Neutrophil (primary cell): Measurements from ENCODE around the gene PGA3.

Experiments
- H3K27ac ChIP-seq: fragments of 200-600 bp; sonication (generic); 2 replicates; pipeline ENCODE4 v1.5.1; 2016; ENCODE audit warnings: mild to moderate bottlenecking, moderate library complexity
- H3K27me3 ChIP-seq: fragments of 200-600 bp; sonication (generic); 2 replicates; pipeline ENCODE4 v1.6.0; 2016; ENCODE audit warnings: mild to moderate bottlenecking
- H3K36me3 ChIP-seq: fragments of 200-600 bp; sonication (generic); 2 replicates; pipeline ENCODE4 v1.5.1; 2017
- H3K4me1 ChIP-seq, 2 experiments: fragments of 200-600 bp in 1 of 2; sonication (generic) in 1 of 2; 1 replicate in 1 of 2; 2 replicates in 1 of 2; pipeline versions ENCODE4 v1.5.1 to v1.6.1; 2013 to 2016; ENCODE audit warnings: low read depth in 1 of 2, low read length in 1 of 2, mild to moderate bottlenecking in 1 of 2, moderate library complexity in 1 of 2; ENCODE audit not compliant: control insufficient read depth in 1 of 2, insufficient read depth in 1 of 2
- H3K4me3 ChIP-seq, 2 experiments: fragments of 200-600 bp in 1 of 2; sonication (generic) in 1 of 2; 1 replicate in 1 of 2; 2 replicates in 1 of 2; pipeline ENCODE4 v1.5.1; 2013 to 2016; ENCODE audit warnings: low read depth in 1 of 2, low read length in 1 of 2, mild to moderate bottlenecking in 1 of 2, moderate library complexity in 1 of 2
- H3K9me3 ChIP-seq: fragments of 200-600 bp; sonication (generic); 2 replicates; pipeline ENCODE4 v1.5.1; 2016
- TF ChIP-seq, protein P1 (sequence below): fragments of 200-600 bp; sonication (generic); IDR thresholded peaks from 2 replicates; pipeline ENCODE4 v1.5.1; 2016; ENCODE audit warnings: antibody characterized with exemption

The PGA3 gene

DNA sequence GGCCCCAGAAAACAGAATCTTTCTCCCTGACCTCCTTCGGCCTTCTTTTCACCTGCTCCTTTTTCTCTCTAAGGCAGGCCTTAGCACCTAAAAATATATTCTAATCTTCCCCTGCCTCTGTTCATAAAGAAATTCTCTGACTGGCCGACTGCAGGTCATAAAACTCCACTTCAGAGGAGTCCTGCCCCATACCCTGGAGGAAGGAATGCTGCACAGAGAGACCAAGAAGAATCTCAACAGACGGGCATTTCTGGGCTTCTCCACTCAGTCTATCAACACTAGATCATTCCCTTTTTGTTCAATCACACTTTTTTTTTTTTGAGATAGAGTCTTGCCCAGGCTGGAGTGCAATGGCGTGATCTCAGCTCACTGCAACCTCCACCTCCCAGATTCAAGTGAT is 19.7 kb upstream of the PGA3 start:
- H3K27me3 ChIP-seq = no peaks in the 10 kb centered on the region
- TF ChIP-seq, protein P1, sequence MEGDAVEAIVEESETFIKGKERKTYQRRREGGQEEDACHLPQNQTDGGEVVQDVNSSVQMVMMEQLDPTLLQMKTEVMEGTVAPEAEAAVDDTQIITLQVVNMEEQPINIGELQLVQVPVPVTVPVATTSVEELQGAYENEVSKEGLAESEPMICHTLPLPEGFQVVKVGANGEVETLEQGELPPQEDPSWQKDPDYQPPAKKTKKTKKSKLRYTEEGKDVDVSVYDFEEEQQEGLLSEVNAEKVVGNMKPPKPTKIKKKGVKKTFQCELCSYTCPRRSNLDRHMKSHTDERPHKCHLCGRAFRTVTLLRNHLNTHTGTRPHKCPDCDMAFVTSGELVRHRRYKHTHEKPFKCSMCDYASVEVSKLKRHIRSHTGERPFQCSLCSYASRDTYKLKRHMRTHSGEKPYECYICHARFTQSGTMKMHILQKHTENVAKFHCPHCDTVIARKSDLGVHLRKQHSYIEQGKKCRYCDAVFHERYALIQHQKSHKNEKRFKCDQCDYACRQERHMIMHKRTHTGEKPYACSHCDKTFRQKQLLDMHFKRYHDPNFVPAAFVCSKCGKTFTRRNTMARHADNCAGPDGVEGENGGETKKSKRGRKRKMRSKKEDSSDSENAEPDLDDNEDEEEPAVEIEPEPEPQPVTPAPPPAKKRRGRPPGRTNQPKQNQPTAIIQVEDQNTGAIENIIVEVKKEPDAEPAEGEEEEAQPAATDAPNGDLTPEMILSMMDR = no peak
- H3K4me3 ChIP-seq = no peak overlapping the region
- no peaks in the 10 kb centered on the region for H3K4me1 ChIP-seq
- H3K36me3 ChIP-seq = no peaks in the 10 kb centered on the region
- no peaks in the 10 kb centered on the region for H3K9me3 ChIP-seq
- H3K27ac ChIP-seq = no peak overlapping the region

DNA sequence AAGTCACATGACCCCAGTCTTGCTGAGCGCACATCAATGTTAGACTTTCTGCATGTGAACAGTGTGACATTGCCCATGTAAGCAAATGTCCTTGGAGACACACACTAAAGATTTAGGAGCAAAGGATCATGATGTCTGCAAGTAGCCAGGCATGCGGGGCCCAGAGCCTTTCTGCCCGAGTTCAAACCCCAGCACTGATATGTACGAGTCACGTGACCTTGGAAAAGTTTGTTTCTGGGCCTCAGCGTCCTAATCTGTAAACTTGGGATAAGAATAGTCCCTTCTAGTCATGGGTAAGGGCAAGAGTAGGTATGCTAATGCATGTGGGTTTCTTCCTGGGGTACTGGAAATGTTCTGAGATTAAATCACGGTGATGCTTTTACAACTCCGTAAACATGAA is 16.8 kb upstream of the PGA3 start:
- no peaks in the 10 kb centered on the region for H3K9me3 ChIP-seq
- H3K27ac ChIP-seq = no peak overlapping the region
- H3K4me1 ChIP-seq = no peaks in the 10 kb centered on the region
- no peaks in the 10 kb centered on the region for H3K27me3 ChIP-seq
- no peak overlapping the region for H3K4me3 ChIP-seq
- TF ChIP-seq, protein P1 = no peak
- no peaks in the 10 kb centered on the region for H3K36me3 ChIP-seq

DNA sequence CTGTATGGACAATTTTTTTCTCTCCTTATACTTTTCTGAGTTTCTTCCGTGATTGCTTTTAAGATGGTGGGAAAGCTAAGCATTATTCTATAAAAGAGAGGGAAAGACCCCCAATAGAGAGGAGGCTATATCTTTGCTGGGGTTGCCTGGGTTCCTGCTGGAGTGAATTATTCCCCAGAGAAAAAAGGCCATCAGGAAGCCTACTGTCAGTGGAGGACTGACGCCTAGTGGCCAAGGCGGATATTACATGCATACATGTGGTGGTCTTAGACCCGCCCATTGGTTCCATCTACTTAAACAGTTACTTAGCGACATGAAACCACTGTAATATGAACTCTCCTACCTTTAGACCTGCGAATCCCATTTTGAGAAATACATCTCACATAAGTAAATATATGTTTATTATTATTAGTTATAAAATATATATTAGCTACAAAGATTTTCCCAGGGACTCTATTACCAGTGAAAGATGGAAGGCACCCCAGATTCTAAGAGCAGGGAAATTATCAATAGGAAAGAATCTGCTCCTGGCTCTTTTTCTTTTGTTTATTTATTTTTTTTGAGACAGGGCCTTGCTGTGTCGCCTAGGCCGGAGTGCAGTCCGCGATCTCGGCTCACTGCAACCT is 15.7 kb upstream of the PGA3 start:
- H3K36me3 ChIP-seq = no peaks in the 10 kb centered on the region
- TF ChIP-seq, protein P1 = peak; percentile 94
- H3K4me3 ChIP-seq = no peak overlapping the region
- no peaks in the 10 kb centered on the region for H3K27me3 ChIP-seq
- H3K27ac ChIP-seq = no peak overlapping the region
- no peaks in the 10 kb centered on the region for H3K9me3 ChIP-seq
- no peaks in the 10 kb centered on the region for H3K4me1 ChIP-seq

DNA sequence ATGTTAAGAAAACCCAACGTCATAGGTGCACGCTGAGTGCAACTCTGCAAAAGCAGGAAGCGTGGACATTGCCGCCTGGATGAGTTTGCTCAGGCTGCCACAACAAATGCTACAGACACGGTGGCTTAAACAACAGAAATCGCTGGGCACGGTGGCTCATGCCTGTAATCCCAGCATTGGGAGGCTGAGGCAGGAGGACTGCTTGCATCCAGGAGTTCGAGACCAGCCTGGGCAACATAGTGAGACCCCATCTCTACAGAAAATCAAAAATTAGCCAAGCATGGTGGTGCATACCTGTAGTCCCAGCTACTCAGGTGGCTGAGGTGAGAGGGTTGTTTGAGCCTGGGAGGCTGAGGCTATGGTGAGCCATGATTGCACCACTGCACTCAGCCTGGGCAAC is 13.4 kb upstream of the PGA3 start:
- H3K4me3 ChIP-seq = no peak overlapping the region
- H3K36me3 ChIP-seq = no peaks in the 10 kb centered on the region
- peaks cover 7% of the 10 kb centered on the region for H3K27me3 ChIP-seq
- H3K9me3 ChIP-seq = no peaks in the 10 kb centered on the region
- H3K4me1 ChIP-seq = no peaks in the 10 kb centered on the region
- TF ChIP-seq, protein P1 = no peak
- no peak overlapping the region for H3K27ac ChIP-seq

DNA sequence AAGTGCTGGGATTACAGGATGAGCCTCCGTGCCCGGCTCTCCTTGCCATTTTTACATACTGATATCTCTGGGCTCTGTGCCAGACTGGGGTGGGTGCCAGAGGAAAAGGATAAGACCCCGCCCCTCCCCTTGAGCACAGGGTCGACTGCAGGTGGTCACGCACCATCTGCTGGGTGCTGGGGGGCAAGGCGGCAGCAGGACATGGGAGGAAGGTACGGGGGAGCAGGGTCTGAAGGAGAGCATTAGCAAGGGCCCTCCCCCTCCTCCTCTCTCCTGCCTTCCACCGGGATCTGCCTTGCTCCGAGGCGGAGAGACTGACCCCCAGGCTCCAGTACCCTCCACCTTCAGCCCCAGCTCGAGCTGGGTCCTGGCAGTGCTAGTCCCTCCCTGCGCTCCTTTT is 9.7 kb upstream of the PGA3 start:
- Histone ChIP-seq H3K27ac (no peak overlapping the region), H3K36me3 (no peaks in the 10 kb centered on the region), H3K27me3 (peaks cover 7% of the 10 kb centered on the region), H3K4me3 (no peak overlapping the region), H3K9me3 (no peaks in the 10 kb centered on the region), H3K4me1 (no peaks in the 10 kb centered on the region)
- TF ChIP-seq, protein P1 = no peak
